Astrocyte of the spinal cord (primary cell): ENCODE data around the gene CNTD1.

Experiments
- DNase-seq: peaks from one replicate; pipeline ENCODE4 v3.0.0; 2011; ENCODE audit warnings: low read depth, low spot score
- H3K4me3 ChIP-seq: 2 replicates; pipeline ENCODE4 v1.5.1; 2011; ENCODE audit warnings: low read depth, mild to moderate bottlenecking, low read length, moderate library complexity
- CTCF ChIP-seq: IDR thresholded peaks from 2 replicates; pipeline ENCODE4 v1.5.1; 2012; ENCODE audit warnings: low read depth, mild to moderate bottlenecking, low read length, inconsistent platforms
- in situ Hi-C: cut with HindIII; loops from 2 replicates; pipeline ENCODE4 v1.10.0; 2017; ENCODE audit warnings: low sequenced_read_pairs

The CNTD1 gene

DNA sequence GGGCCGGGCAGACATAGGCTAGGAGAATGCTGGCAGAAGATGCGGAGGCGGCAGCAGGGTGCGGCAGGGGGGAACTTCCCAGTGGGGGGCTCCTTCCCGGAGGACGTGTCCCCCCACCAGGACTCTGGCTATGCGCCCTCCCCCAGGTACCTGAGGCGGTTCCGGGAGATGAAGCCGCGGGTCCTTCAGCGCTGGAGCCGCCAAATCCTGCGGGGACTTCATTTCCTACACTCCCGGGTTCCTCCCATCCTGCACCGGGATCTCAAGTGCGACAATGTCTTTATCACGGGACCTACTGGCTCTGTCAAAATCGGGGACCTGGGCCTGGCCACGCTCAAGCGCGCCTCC lies 14.9 kb upstream of the CNTD1 start:
- TF ChIP-seq CTCF, result no peak
- H3K4me3 ChIP-seq, result no peak overlapping the region
- in situ Hi-C loops, result no loop called here
- no peak for DNase-seq

DNA sequence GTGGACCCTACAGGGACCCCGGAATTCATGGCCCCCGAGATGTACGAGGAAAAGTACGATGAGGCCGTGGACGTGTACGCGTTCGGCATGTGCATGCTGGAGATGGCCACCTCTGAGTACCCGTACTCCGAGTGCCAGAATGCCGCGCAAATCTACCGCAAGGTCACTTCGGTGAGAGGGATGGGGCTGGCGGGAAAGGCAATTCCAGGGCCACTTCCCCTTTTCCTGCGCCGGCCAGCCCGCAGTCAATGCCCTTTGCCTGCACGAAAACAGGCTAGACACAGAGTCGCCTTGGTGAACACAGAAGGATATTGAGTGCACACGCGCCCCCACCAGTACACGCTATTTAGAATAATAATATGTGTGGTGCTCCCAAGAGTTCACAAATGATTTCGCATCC lies 14.3 kb upstream of the CNTD1 start:
- no peak overlapping the region for H3K4me3 ChIP-seq
- DNase-seq, result no peak
- in situ Hi-C loops, result no loop called here
- no peak for TF ChIP-seq CTCF

DNA sequence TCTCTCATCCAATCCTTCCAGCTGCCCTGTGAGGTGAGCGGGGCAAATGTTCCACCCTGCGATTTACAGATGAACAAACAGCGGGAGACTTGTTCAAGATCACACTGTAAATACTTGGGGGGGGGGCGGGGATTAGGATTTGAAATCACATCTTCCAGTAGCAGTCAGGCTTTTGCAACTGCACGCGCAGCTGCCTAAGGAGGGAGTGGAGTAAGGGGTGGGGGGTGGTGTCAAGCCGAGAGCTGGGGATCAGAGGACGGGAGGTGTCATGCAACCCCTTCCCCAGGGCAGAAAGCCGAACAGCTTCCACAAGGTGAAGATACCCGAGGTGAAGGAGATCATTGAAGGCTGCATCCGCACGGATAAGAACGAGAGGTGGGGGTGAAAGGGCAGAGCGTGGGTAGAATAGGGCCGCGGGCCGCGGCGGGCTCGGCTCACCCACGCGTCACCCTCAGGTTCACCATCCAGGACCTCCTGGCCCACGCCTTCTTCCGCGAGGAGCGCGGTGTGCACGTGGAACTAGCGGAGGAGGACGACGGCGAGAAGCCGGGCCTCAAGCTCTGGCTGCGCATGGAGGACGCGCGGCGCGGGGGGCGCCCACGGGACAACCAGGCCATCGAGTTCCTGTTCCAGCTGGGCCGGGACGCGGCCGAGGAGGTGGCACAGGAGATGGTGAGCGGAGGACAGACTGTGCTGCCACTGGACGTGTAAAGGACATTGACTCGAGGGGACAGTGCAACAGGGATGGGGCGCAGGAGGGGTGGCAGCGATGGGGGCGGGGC lies 13.7 kb upstream of the CNTD1 start:
- H3K4me3 ChIP-seq, result no peak overlapping the region
- in situ Hi-C loops, result no loop called here
- DNase-seq, result no peak
- no peak for TF ChIP-seq CTCF

GRCh38 chr17:42787266-42787665 lies 11.4 kb upstream of the CNTD1 start:
- no peak for TF ChIP-seq CTCF
- in situ Hi-C loops, result no loop called here
- no peak for DNase-seq
- H3K4me3 ChIP-seq, result no peak overlapping the region

GRCh38 chr17:42791948-42792347 lies 6.7 kb upstream of the CNTD1 start:
- no peak for DNase-seq
- no peak overlapping the region for H3K4me3 ChIP-seq
- no peak for TF ChIP-seq CTCF
- in situ Hi-C loops, result no loop called here

DNA sequence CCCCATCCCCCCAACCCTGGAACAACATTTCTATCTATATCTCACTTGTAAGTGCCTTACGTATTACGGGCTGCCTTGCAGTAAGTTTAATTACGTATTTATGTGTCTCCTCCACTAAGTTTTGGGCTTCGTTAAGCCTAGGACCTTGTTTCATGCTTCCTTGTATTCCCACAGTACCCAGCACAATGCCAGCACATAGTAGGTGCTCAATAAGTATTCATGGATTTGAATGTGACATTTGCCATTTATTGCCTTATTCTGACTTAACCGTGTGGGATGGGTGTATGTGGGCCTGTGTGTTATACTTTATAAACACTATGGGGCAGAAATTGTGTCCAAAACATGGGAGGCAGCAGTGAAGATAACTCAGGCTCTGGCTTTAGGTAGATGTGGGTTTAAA lies 6.1 kb upstream of the CNTD1 start:
- DNase-seq, result no peak
- no peak overlapping the region for H3K4me3 ChIP-seq
- TF ChIP-seq CTCF, result no peak
- in situ Hi-C loops, result no loop called here
